Prostate gland (tissue), 2 donors: ENCODE results near the gene FGF7.

Experiments used
- CTCF ChIP-seq, 4 experiments: fragments of 200-600 bp in 2 of 4; fragments of 450-650 bp in 2 of 4; sonication (generic) in 2 of 4; IDR thresholded peaks; 1 replicate in 3 of 4; 2 replicates in 1 of 4; pipeline ENCODE4 v1.5.1; 2016 to 2019; ENCODE audit warnings: antibody characterized with exemption in 4 of 4, mild to moderate bottlenecking in 2 of 4, moderate library complexity in 2 of 4
- POLR2A ChIP-seq: fragments of 450-650 bp; IDR thresholded peaks from one replicate; pipeline ENCODE4 v1.6.1; 2016; ENCODE audit warnings: antibody characterized with exemption, mild to moderate bottlenecking
- POLR2AphosphoS5 ChIP-seq: sonication (generic); formaldehyde crosslinking; IDR thresholded peaks from one replicate; pipeline ENCODE4 v1.6.1; 2017; ENCODE audit warnings: antibody characterized with exemption

DNA sequence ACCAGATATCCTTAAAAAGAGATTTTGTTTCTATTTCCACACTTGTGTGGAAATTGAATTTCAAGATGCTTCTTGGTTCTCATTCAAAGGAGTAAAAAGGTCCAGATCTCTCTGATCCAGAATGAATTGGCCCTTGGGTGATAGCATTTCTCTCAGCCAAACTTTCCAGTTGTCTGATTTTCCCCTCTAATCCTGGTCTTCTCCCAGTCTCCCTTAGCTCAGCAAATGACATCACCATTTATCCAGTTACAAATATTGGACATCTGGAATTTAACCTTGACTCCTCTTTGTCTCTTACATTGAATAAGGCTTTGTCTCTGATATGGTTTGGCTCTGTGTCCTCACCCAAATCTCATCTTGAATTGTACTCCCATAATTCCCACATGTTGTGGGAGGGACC lies 10.2 kb upstream of the FGF7 start:
- TF ChIP-seq POLR2A (no peak), POLR2AphosphoS5 (no peak), CTCF (IDR thresholded peaks at IDR 0.05) (no peak)
